Pulmonary artery endothelial cell (primary cell): ENCODE measurements around the gene FAM216B. TPM values are rescaled to one million over a fixed set of nuclear protein-coding genes. Genes with fewer than 3 reads are reported as not detected.
"Not testable (repeated sequence)": the region's sequence is repeated elsewhere in the genome, so short reads cannot be mapped to it uniquely, and the experiment has no call there.

Experiments
- DNase-seq: peaks from one replicate; pipeline ENCODE4 v3.0.0-alpha.2; 2011; ENCODE audit warnings: low read depth, low spot score
- total RNA-seq: library from RNA; depleted of rRNA; stranded (reverse); fragments of >200 nt; gene quantifications from 2 replicates; pipeline ENCODE4 v1.2.3, GENCODE V29; 2014

FAM216B gene
- not detected in 2 replicates for total RNA-seq

GRCh38 chr13:42781352-42781751, at the start of gene FAM216B:
Gene FAM216B (plus strand): TSS chr13:42781584. CDS start chr13:42784068, 2,484 bp downstream.
- DNase-seq, result no peak

GRCh38 chr13:42732073-42732472, 49.3 kb upstream of the FAM216B start:
- no peak for DNase-seq

GRCh38 chr13:42733046-42733445, 48.3 kb upstream of the FAM216B start:
- no peak for DNase-seq

GRCh38 chr13:42735010-42735409, 46.4 kb upstream of the FAM216B start:
- DNase-seq, result no peak

GRCh38 chr13:42740753-42741152, 40.6 kb upstream of the FAM216B start:
- DNase-seq, result peak; percentile 4

GRCh38 chr13:42741914-42742313, 39.5 kb upstream of the FAM216B start:
- DNase-seq, result no peak

GRCh38 chr13:42745655-42746054, 35.7 kb upstream of the FAM216B start:
- no peak for DNase-seq

GRCh38 chr13:42746866-42747265, 34.5 kb upstream of the FAM216B start:
- no peak for DNase-seq

- no peak for DNase-seq
Observed at GRCh38 chr13:42747399-42747873, 33.9 kb upstream of the FAM216B start.

- DNase-seq, result no peak
Observed at GRCh38 chr13:42750794-42751193, 30.6 kb upstream of the FAM216B start.

- no peak for DNase-seq
Observed at GRCh38 chr13:42751693-42752092, 29.7 kb upstream of the FAM216B start.

- no peak for DNase-seq
Observed at GRCh38 chr13:42752731-42753130, 28.7 kb upstream of the FAM216B start.

GRCh38 chr13:42753697-42754096, 27.7 kb upstream of the FAM216B start:
- DNase-seq, result no peak

GRCh38 chr13:42754801-42755510, 26.4 kb upstream of the FAM216B start:
- no peak for DNase-seq

- DNase-seq, result no peak
Observed at GRCh38 chr13:42757678-42758420, 23.5 kb upstream of the FAM216B start.

GRCh38 chr13:42758515-42758914, 22.9 kb upstream of the FAM216B start:
- DNase-seq, result no peak

- DNase-seq, result no peak
Observed at GRCh38 chr13:42760951-42761350, 20.4 kb upstream of the FAM216B start.

GRCh38 chr13:42762251-42762650, 19.1 kb upstream of the FAM216B start:
- DNase-seq, result no peak

- peak; percentile 20 for DNase-seq
Observed at GRCh38 chr13:42762917-42763316, 18.5 kb upstream of the FAM216B start.

- no peak for DNase-seq
Observed at GRCh38 chr13:42766016-42766415, 15.4 kb upstream of the FAM216B start.

GRCh38 chr13:42769650-42770049, 11.7 kb upstream of the FAM216B start:
- no peak for DNase-seq

- DNase-seq, result not testable (repeated sequence)
Observed at GRCh38 chr13:42776558-42776957, 4.8 kb upstream of the FAM216B start.

- DNase-seq, result no peak
Observed at GRCh38 chr13:42777467-42777866, 3.9 kb upstream of the FAM216B start.
